ENCODE results near the gene B3GNT5.

- TF ChIP-seq MAX (IDR thresholded peaks at IDR 0.05) (peak; percentile 55; the same call in 1 of the 2 replicates), TAF1 (IDR thresholded peaks at IDR 0.05; ENCODE audit: low read depth) (no peak; the same call in 1 of the 2 replicates), YY1 (IDR thresholded peaks at IDR 0.05; ENCODE audit: low read depth) (no peak), RAD21 (IDR thresholded peaks at IDR 0.05; ENCODE audit: low read depth) (no peak)
Observed at GRCh38 chr3:183253528-183254486, 754 bp downstream of the B3GNT5 start.

Measured in Ishikawa (cell line).